Immature natural killer cell (primary cell): ENCODE data around the gene BRK1. TPM values are rescaled to one million over a fixed set of nuclear protein-coding genes. Genes with fewer than 3 reads are reported as not detected.
A peak's percentile ranks its signal among the peaks of the same experiment; 100 is the strongest.
"Not testable (repeated sequence)": the region's sequence is repeated elsewhere in the genome, so short reads cannot be mapped to it uniquely, and the experiment has no call there.

Source experiments
- DNase-seq, 3 donors: peaks; one replicate each; pipeline ENCODE4 v3.0.0; 2022; ENCODE audit warnings: mixed read lengths in 1 of 3
- H3K27ac Mint-ChIP-seq, 6 donors: one replicate each; pipeline ENCODE4 v1.8.0; 2020; ENCODE audit warnings: mixed read lengths in 6 of 6, mild to moderate bottlenecking in 5 of 6, inconsistent platforms in 4 of 6, moderate library complexity in 3 of 6
- H3K27me3 Mint-ChIP-seq, 3 donors: one replicate each; pipeline ENCODE4 v1.8.0; 2020 to 2021; ENCODE audit warnings: low read depth in 3 of 3, mild to moderate bottlenecking in 3 of 3, mixed read lengths in 3 of 3, moderate library complexity in 3 of 3, inconsistent platforms in 1 of 3
- H3K36me3 Mint-ChIP-seq, 3 donors: one replicate each; pipeline ENCODE4 v1.8.0; 2020; ENCODE audit warnings: mixed read lengths in 3 of 3, inconsistent platforms in 2 of 3, mild to moderate bottlenecking in 2 of 3
- H3K4me1 Mint-ChIP-seq, 2 donors: one replicate each; pipeline ENCODE4 v1.8.0; 2020; ENCODE audit warnings: inconsistent platforms in 2 of 2, mild to moderate bottlenecking in 2 of 2, mixed read lengths in 2 of 2, moderate library complexity in 1 of 2
- H3K4me3 Mint-ChIP-seq, 5 donors: one replicate each; pipeline ENCODE4 v1.8.0; 2020; ENCODE audit warnings: mild to moderate bottlenecking in 5 of 5, mixed read lengths in 5 of 5, inconsistent platforms in 3 of 5, moderate library complexity in 3 of 5
- H3K9me3 Mint-ChIP-seq, 6 donors: one replicate each; pipeline ENCODE4 v1.8.0; 2020; ENCODE audit warnings: mild to moderate bottlenecking in 6 of 6, mixed read lengths in 6 of 6, inconsistent platforms in 4 of 6, moderate library complexity in 3 of 6
- polyA plus RNA-seq, 3 donors: library from polyadenylated mRNA; unstranded; fragments of 300-500 nt; fragmentation: Illumina TruSeq; gene quantifications; one replicate each; pipeline ENCODE4 v1.2.3, GENCODE V29; 2021

BRK1 gene
- polyA plus RNA-seq, 3 donors from 2014 or later = 290 to 348 (median 301) TPM

GRCh38 chr3:10116928-10117327, 1.5 kb downstream of the BRK1 start:
- Mint-ChIP-seq H3K4me1 (peaks cover 30 to 53% of the 10 kb centered on the region in 2 donors), H3K27me3 (peaks cover 2 to 12% (median 10%) of the 10 kb centered on the region in 3 donors), H3K4me3 (peak overlapping the region; percentile 94 to 99 (median 98))

GRCh38 chr3:10119376-10119775, 3.9 kb downstream of the BRK1 start:
- H3K4me3 Mint-ChIP-seq = no peak overlapping the region
- H3K36me3 Mint-ChIP-seq = peaks cover 4 to 8% (median 6%) of the 10 kb centered on the region in 3 donors
- H3K27me3 Mint-ChIP-seq = peaks cover 6 to 12% (median 10%) of the 10 kb centered on the region in 3 donors
- H3K4me1 Mint-ChIP-seq = peaks cover 37 to 66% of the 10 kb centered on the region in 2 donors
- H3K9me3 Mint-ChIP-seq = no peaks in the 10 kb centered on the region
- H3K27ac Mint-ChIP-seq = no peak overlapping the region
- DNase-seq = no peak

More at GRCh38 chr3:10116928-10117327, 1.5 kb downstream of the BRK1 start:
- no peak for DNase-seq
- peak overlapping the region in 2 of 6 donors; percentile 95 for H3K27ac Mint-ChIP-seq
- no peaks in the 10 kb centered on the region for H3K9me3 Mint-ChIP-seq
- H3K36me3 Mint-ChIP-seq = peaks cover 0 to 4% (median 0%) of the 10 kb centered on the region in 3 donors

GRCh38 chr3:10121064-10121463, 5.6 kb downstream of the BRK1 start:
- peaks cover 38 to 67% of the 10 kb centered on the region in 2 donors for H3K4me1 Mint-ChIP-seq
- peaks cover 2 to 6% (median 4%) of the 10 kb centered on the region in 3 donors for H3K27me3 Mint-ChIP-seq
- H3K27ac Mint-ChIP-seq = peak overlapping the region in 2 of 6 donors; percentile 12 to 25
- peaks cover 6 to 19% (median 13%) of the 10 kb centered on the region in 3 donors for H3K36me3 Mint-ChIP-seq
- H3K9me3 Mint-ChIP-seq = no peaks in the 10 kb centered on the region
- DNase-seq = no peak
- no peak overlapping the region for H3K4me3 Mint-ChIP-seq

- DNase-seq = no peak
- no peaks in the 10 kb centered on the region for H3K9me3 Mint-ChIP-seq
These were observed 7.2 kb downstream of the BRK1 start for GRCh38 chr3:10122724-10123123.

GRCh38 chr3:10135872-10136271, 20.4 kb downstream of the BRK1 start:
- H3K4me3 Mint-ChIP-seq, DNase-seq, H3K27ac Mint-ChIP-seq, H3K36me3 Mint-ChIP-seq, H3K9me3 Mint-ChIP-seq, H3K27me3 Mint-ChIP-seq, H3K4me1 Mint-ChIP-seq: not testable (repeated sequence)

More at GRCh38 chr3:10122724-10123123, 7.2 kb downstream of the BRK1 start:
- Mint-ChIP-seq H3K27me3 (peaks cover 0 to 4% (median 0%) of the 10 kb centered on the region in 3 donors), H3K36me3 (peaks cover 16 to 31% (median 22%) of the 10 kb centered on the region in 3 donors), H3K27ac (peak overlapping the region in 5 of 6 donors; percentile 1 to 76 (median 5)), H3K4me1 (peaks cover 27 to 60% of the 10 kb centered on the region in 2 donors), H3K4me3 (peak overlapping the region in 1 of 5 donors; percentile 0)

GRCh38 chr3:10136426-10137005, 21.0 kb downstream of the BRK1 start:
- no peak for DNase-seq
- H3K4me3 Mint-ChIP-seq = no peak overlapping the region
- peaks cover 2 to 8% (median 2%) of the 10 kb centered on the region in 3 donors for H3K27me3 Mint-ChIP-seq
- H3K4me1 Mint-ChIP-seq = peaks cover 4 to 5% of the 10 kb centered on the region in 2 donors
- H3K27ac Mint-ChIP-seq = no peak overlapping the region
- no peaks in the 10 kb centered on the region for H3K36me3 Mint-ChIP-seq
- no peaks in the 10 kb centered on the region for H3K9me3 Mint-ChIP-seq

- Mint-ChIP-seq H3K4me1 (peaks cover 5 to 7% of the 10 kb centered on the region in 2 donors), H3K4me3 (no peak overlapping the region), H3K27ac (no peak overlapping the region), H3K36me3 (no peaks in the 10 kb centered on the region), H3K9me3 (no peaks in the 10 kb centered on the region), H3K27me3 (peaks cover 2 to 11% (median 8%) of the 10 kb centered on the region in 3 donors)
- DNase-seq = no peak
These were observed 21.7 kb downstream of the BRK1 start for GRCh38 chr3:10137178-10137577.

GRCh38 chr3:10140996-10141546, 25.6 kb downstream of the BRK1 start:
- peaks cover 40 to 43% of the 10 kb centered on the region in 2 donors for H3K4me1 Mint-ChIP-seq
- peak overlapping the region; percentile 86 to 97 (median 91) for H3K4me3 Mint-ChIP-seq
- no peak for DNase-seq
- H3K27me3 Mint-ChIP-seq = peaks cover 2 to 11% (median 8%) of the 10 kb centered on the region in 3 donors
- H3K27ac Mint-ChIP-seq = peak overlapping the region; percentile 78 to 98 (median 92)
- H3K9me3 Mint-ChIP-seq = no peaks in the 10 kb centered on the region
- peaks cover 0 to 6% (median 4%) of the 10 kb centered on the region in 3 donors for H3K36me3 Mint-ChIP-seq

GRCh38 chr3:10142707-10143560, 27.5 kb downstream of the BRK1 start:
- peaks cover 0 to 12% (median 4%) of the 10 kb centered on the region in 3 donors for H3K36me3 Mint-ChIP-seq
- H3K4me1 Mint-ChIP-seq = peaks cover 49 to 52% of the 10 kb centered on the region in 2 donors
- H3K9me3 Mint-ChIP-seq = no peaks in the 10 kb centered on the region
- peak overlapping the region; percentile 86 to 97 (median 91) for H3K4me3 Mint-ChIP-seq
- peak overlapping the region; percentile 78 to 98 (median 89) for H3K27ac Mint-ChIP-seq
- H3K27me3 Mint-ChIP-seq = peaks cover 2 to 11% (median 10%) of the 10 kb centered on the region in 3 donors
- DNase-seq = no peak

GRCh38 chr3:10145685-10146084, 30.2 kb downstream of the BRK1 start:
- Mint-ChIP-seq H3K4me1 (peaks cover 54 to 66% of the 10 kb centered on the region in 2 donors), H3K27me3 (peaks cover under 1 to 10% (median 10%) of the 10 kb centered on the region in 3 donors), H3K4me3 (peak overlapping the region; percentile 28 to 79 (median 60)), H3K9me3 (no peaks in the 10 kb centered on the region), H3K36me3 (peaks cover 0 to 29% (median 4%) of the 10 kb centered on the region in 3 donors), H3K27ac (peak overlapping the region in 5 of 6 donors; percentile 20 to 78 (median 74))
- no peak for DNase-seq

- H3K4me3 Mint-ChIP-seq = no peak overlapping the region
- DNase-seq = no peak
- peaks cover 0 to 5% (median 2%) of the 10 kb centered on the region in 3 donors for H3K27me3 Mint-ChIP-seq
- peaks cover 27 to 50% of the 10 kb centered on the region in 2 donors for H3K4me1 Mint-ChIP-seq
- H3K27ac Mint-ChIP-seq = peak overlapping the region in 2 of 6 donors; percentile 34 to 43
- H3K9me3 Mint-ChIP-seq = no peaks in the 10 kb centered on the region
- H3K36me3 Mint-ChIP-seq = peaks cover 0 to 38% (median 9%) of the 10 kb centered on the region in 3 donors
These were observed 33.8 kb downstream of the BRK1 start for GRCh38 chr3:10149226-10149625.

GRCh38 chr3:10150987-10151386, 35.5 kb downstream of the BRK1 start:
- peak overlapping the region in 3 of 6 donors; percentile 28 to 70 (median 44) for H3K27ac Mint-ChIP-seq
- H3K4me1 Mint-ChIP-seq = peaks cover 14 to 33% of the 10 kb centered on the region in 2 donors
- H3K27me3 Mint-ChIP-seq = peaks cover 0 to 4% (median 2%) of the 10 kb centered on the region in 3 donors
- H3K4me3 Mint-ChIP-seq = no peak overlapping the region
- no peak for DNase-seq
- H3K9me3 Mint-ChIP-seq = no peaks in the 10 kb centered on the region
- peaks cover 0 to 41% (median 6%) of the 10 kb centered on the region in 3 donors for H3K36me3 Mint-ChIP-seq

- H3K27ac Mint-ChIP-seq = peak overlapping the region; percentile 7 to 61 (median 30)
- no peaks in the 10 kb centered on the region for H3K9me3 Mint-ChIP-seq
- peaks cover 2 to 18% of the 10 kb centered on the region in 2 donors for H3K4me1 Mint-ChIP-seq
- H3K27me3 Mint-ChIP-seq = peaks cover 0 to 2% (median 2%) of the 10 kb centered on the region in 3 donors
- no peak for DNase-seq
- peaks cover 0 to 29% (median 6%) of the 10 kb centered on the region in 3 donors for H3K36me3 Mint-ChIP-seq
- no peak overlapping the region for H3K4me3 Mint-ChIP-seq
These were observed 39.1 kb downstream of the BRK1 start for GRCh38 chr3:10154335-10155122.
